Measurements from ENCODE around the gene ARMC5.
"Not testable (repeated sequence)": the region's sequence is repeated elsewhere in the genome, so short reads cannot be mapped to it uniquely, and the experiment has no call there.

Gene ARMC5, protein sequence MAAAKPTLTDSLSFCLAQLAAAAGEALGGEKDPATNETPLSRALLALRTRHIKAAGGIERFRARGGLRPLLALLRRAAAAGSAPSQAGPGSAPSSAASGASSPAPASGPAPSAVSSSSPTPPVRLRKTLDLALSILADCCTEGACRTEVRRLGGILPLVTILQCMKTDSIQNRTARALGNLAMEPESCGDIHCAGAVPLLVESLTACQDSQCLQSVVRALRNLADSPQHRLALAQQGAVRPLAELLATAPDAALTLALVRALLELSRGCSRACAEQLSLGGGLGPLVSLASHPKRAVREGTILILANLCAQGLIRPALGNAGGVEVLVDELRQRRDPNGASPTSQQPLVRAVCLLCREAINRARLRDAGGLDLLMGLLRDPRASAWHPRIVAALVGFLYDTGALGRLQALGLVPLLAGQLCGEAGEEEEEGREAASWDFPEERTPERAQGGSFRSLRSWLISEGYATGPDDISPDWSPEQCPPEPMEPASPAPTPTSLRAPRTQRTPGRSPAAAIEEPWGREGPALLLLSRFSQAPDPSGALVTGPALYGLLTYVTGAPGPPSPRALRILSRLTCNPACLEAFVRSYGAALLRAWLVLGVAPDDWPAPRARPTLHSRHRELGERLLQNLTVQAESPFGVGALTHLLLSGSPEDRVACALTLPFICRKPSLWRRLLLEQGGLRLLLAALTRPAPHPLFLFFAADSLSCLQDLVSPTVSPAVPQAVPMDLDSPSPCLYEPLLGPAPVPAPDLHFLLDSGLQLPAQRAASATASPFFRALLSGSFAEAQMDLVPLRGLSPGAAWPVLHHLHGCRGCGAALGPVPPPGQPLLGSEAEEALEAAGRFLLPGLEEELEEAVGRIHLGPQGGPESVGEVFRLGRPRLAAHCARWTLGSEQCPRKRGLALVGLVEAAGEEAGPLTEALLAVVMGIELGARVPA

GRCh38 chr16:31458844-31459686 is at the start of gene ARMC5:
Gene ARMC5, plus strand, starts transcription at chr16:31459501. Its CDS starts 24 bp downstream, at chr16:31459525.
- peak; percentile 97 for DNase-seq

GRCh38 chr16:31410082-31410481 is 49.2 kb upstream of the ARMC5 start:
- no peak for DNase-seq

- DNase-seq: peak; percentile 8
Observed at GRCh38 chr16:31411024-31411844, 48.1 kb upstream of the ARMC5 start.

DNA sequence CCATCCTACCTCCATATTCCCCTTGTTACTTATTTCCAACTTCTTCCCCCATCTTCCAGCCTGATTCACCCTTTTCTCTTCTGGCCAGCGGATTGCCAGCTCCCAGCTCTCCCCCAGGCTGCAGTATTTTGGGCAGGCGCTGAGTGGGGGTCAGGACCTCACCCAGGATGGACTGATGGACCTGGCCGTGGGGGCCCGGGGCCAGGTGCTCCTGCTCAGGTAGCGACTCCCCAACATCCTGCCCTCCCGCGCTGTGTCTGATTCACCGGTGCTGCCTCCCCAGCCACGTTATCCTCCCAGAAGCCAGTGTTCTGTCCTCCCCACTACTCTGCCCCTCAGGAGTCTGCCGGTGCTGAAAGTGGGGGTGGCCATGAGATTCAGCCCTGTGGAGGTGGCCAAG is 46.6 kb upstream of the ARMC5 start:
- DNase-seq: no peak

- DNase-seq: no peak
Observed at GRCh38 chr16:31413381-31413780, 45.9 kb upstream of the ARMC5 start.

GRCh38 chr16:31413943-31414342 is 45.4 kb upstream of the ARMC5 start:
- no peak for DNase-seq

- DNase-seq: no peak
Observed at GRCh38 chr16:31414706-31415105, 44.6 kb upstream of the ARMC5 start.

DNA sequence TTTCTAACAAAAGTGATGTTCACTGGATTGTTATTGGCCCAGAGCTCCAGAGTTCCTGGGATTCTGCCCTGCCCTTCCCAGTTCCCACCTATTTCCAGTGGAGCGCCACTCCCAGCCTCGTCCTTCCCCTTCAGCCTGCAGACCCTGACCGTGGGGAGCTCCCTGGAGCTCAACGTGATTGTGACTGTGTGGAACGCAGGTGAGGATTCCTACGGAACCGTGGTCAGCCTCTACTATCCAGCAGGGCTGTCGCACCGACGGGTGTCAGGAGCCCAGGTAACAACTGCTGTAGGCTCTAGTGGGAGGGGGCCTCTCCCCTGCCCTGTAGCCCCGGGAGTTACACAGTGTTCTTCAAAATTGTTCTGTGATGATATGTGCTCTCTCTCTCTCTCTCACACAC is 42.9 kb upstream of the ARMC5 start:
- DNase-seq: no peak

GRCh38 chr16:31417036-31417435 is 42.3 kb upstream of the ARMC5 start:
- not testable (repeated sequence) for DNase-seq

GRCh38 chr16:31417916-31418315 is 41.4 kb upstream of the ARMC5 start:
- DNase-seq: no peak

GRCh38 chr16:31420037-31420436 is 39.3 kb upstream of the ARMC5 start:
- DNase-seq: no peak

DNA sequence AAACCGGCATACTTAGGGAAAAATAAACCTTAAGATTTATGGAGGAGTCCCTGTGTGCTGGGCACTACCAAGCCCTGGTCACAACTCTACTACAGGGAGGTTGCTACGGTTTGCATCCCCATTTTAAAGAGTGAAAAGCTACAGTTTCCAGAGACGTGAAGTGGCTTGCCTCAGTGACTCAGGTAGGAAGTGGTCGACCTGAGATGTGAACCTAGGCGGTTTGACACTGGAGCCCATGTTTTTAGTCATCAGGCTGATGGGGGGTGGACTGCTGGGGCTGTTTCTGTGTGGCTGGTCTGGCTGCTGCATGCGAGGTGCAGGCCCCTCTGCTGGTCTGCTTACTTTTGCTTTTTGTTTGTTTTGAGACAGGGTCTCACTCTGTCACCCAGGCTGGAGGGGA is 37.7 kb upstream of the ARMC5 start:
- no peak for DNase-seq

DNA sequence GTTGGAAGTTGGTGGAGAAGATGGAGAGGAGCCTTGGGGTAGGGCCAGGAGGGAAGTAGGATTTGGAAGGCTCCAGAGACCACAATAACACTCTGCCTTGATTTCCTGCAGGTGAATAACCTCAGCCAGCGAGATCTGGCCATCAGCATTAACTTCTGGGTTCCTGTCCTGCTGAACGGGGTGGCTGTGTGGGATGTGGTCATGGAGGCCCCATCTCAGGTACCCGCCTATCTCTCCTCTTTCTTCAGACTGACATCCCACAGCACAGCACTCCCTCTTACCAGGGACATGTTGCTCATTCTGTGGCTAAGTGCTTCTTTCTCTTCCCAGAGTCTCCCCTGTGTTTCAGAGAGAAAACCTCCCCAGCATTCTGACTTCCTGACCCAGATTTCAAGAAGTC is 36.1 kb upstream of the ARMC5 start:
- no peak for DNase-seq

GRCh38 chr16:31423801-31424200 is 35.5 kb upstream of the ARMC5 start:
- DNase-seq: no peak

DNA sequence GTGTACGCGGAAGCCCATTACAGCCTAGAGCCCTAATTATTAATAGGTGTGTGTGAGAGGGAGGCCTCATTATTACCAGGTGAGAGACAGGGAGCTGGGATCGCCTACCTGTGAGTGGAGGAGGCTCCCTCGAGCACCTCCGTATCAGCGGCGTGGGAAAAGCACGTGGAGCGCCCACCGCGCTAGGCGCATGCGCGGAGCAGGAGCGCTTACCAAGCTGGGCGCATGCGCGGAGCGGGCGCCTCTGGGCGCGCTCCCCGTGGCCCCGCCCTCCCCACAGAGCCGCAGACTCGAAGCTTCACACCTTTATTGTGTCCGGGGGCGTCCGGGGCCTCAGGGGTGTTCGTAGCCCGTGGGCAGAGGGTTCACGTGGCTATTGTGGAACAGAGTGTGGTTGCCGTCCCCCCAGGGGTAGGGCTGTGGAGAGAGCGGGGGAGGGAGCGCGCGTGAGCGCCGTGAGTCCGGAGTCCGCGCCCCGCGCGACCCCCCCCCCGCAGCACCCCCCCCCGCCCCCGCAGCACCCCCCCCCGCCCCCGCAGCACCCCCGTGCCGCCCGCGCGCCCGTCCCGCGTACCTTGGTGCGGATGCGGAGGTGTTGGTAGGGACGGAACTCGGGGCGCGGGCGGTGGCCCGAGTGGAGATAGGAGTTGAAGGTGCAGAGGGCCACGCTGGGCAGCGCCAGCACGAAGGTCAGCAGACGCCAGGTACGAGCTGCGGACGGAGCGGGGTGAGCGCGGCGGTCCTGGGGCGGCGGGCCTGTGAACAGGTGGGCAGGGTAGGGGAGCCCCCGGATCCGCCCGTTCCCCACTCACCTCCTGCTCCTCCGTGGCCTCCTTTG is 31.6 kb upstream of the ARMC5 start:
- no peak for DNase-seq

GRCh38 chr16:31428279-31428597 is 31.1 kb upstream of the ARMC5 start, which contains the start of gene COX6A2:
Gene COX6A2, minus strand, starts transcription at chr16:31428360. Its CDS starts 35 bp downstream, at chr16:31428325.
- no peak for DNase-seq

- DNase-seq: no peak
Observed at GRCh38 chr16:31428638-31429247, 30.6 kb upstream of the ARMC5 start.

DNA sequence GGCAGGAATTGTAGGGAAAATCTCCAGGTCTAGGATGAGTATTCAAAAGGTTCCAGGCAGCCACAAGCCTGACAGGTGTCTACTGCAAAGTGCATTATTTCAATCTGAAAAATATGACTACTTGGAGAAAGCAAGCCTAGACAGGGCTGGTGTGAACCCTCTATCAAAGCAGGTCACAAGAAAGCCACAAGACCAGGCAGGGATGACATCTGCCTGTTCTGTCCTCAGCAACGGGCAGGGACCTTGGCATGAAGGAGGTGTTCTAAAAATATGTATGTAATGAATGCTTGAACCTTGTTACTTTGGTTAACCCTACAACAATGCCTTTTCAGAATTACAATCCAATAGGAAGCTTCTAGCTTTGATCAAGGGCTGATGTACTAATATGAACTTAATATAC is 30.0 kb upstream of the ARMC5 start:
- no peak for DNase-seq

DNA sequence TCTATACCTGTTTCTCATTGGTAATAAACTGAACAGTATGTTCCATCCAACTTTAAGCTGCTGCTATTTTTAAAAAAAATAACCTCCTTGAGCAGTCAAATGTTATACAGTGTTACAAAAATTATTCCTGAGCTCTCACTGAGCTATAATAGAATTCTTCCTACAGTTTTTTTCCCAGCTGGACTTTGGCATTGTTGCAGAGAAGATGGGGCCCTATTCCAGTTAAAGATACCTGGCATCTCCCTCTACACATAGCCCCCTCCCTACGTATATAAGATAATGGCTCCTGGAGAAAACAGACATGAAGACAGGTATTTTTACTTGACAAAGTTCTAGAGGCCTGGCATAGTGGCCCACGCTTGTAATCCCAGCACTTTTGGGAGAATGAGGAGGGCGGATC is 29.5 kb upstream of the ARMC5 start:
- DNase-seq: no peak

DNA sequence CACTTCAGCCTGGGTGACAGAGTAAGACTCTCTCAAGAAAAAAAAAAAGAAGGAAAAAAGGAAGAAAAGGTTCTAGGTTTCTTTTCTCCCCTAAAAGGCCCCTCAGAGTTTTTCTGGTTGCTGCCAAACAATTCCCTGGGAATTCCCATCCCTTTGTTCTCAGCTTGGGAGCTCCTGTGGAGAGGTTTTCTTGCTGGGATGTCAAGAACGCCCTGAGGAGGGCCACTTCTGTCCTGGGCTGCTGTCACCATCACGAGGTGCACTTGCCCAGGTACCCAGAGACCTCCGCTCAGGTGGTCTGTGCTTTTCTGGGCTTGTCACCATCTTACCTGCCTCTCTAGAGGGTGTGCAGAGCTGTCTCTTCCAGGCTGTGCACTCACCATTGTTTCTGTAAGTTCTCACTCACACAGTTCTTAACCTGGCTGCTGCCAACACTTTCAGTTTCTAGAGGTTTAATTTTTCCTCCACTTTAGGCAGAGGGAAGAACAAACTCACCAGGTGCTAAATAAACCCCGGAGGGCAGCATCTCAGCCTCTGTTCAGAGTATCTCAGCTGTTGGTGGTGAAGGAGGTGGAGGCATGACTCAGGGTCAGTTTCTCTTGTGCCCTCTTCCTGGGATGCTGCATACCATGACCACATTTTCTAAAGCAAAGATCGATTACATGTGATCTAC is 28.8 kb upstream of the ARMC5 start:
- no peak for DNase-seq
